Breast epithelium (tissue), 3 donors: Measurements from ENCODE around the gene CFAP43.

ENCODE experiments used
- CTCF ChIP-seq, 3 donors: fragments of 450-650 bp; IDR thresholded peaks; one replicate each; pipeline ENCODE4 v1.5.1; 2016 to 2017; ENCODE audit warnings: antibody characterized with exemption in 3 of 3, mild to moderate bottlenecking in 3 of 3, moderate library complexity in 3 of 3
- POLR2A ChIP-seq: fragments of 450-650 bp; IDR thresholded peaks from one replicate; pipeline ENCODE4 v1.6.1; 2016; ENCODE audit warnings: antibody characterized with exemption, mild to moderate bottlenecking, moderate library complexity

- TF ChIP-seq CTCF (IDR thresholded peaks at IDR 0.05) (no peak), POLR2A (no peak)
Observed at GRCh38 chr10:104281694-104282093, 49.5 kb upstream of the CFAP43 start.
